H1 (cell line): ENCODE results near the gene TOP2B. TPM values are rescaled to one million over a fixed set of nuclear protein-coding genes. Genes with fewer than 3 reads are reported as not detected.

Experiments
- SUZ12 ChIP-seq: fragments of 200-600 bp; sonication (generic); IDR thresholded peaks from 2 replicates; pipeline ENCODE4 v1.6.1; 2012; ENCODE audit warnings: mild to moderate bottlenecking, inconsistent platforms, low read length, moderate library complexity, mixed read lengths
- polyA plus RNA-seq, 7 experiments: library from polyadenylated mRNA; depleted of rRNA in 3 of 7; stranded (reverse) in 5 of 7; unstranded in 2 of 7; fragments of >200 nt in 5 of 7; fragments of 200-250 nt in 2 of 7; gene quantifications; 1 replicate in 5 of 7; 2 replicates in 1 of 7; 4 replicates in 1 of 7; pipeline versions ENCODE4 v1.2.1 to v1.2.3, GENCODE V29; 2011 to 2013; ENCODE audit warnings: missing spikeins in 2 of 7, mixed read lengths in 2 of 7
- total RNA-seq: library from RNA; stranded (reverse); fragmentation: NEBNext Ultra II Directional; extraction: Animal tissue kit (Norgen Biotek cat#: 25700); gene quantifications from 2 replicates; pipeline ENCODE4 v1.2.1, GENCODE V29; 2021
- TF ChIP-seq, protein P1 (sequence below): fragments of 300-600 bp; sonication (generic); IDR thresholded peaks from 2 replicates; pipeline ENCODE4 v1.7.1; 2012; ENCODE audit warnings: low read length, moderate library complexity, mild to moderate bottlenecking, inconsistent platforms; ENCODE audit not compliant: insufficient replicate concordance

Gene TOP2B
- total and polyA plus RNA-seq, 2 of the 8 experiments (the other 6 are each of a cell fraction or from before 2014, with no cell fraction given) = 34.9 to 206 TPM

GRCh38 chr3:25578059-25578458 lies 86.6 kb downstream of the TOP2B start (continued):
- TF ChIP-seq, protein P1, sequence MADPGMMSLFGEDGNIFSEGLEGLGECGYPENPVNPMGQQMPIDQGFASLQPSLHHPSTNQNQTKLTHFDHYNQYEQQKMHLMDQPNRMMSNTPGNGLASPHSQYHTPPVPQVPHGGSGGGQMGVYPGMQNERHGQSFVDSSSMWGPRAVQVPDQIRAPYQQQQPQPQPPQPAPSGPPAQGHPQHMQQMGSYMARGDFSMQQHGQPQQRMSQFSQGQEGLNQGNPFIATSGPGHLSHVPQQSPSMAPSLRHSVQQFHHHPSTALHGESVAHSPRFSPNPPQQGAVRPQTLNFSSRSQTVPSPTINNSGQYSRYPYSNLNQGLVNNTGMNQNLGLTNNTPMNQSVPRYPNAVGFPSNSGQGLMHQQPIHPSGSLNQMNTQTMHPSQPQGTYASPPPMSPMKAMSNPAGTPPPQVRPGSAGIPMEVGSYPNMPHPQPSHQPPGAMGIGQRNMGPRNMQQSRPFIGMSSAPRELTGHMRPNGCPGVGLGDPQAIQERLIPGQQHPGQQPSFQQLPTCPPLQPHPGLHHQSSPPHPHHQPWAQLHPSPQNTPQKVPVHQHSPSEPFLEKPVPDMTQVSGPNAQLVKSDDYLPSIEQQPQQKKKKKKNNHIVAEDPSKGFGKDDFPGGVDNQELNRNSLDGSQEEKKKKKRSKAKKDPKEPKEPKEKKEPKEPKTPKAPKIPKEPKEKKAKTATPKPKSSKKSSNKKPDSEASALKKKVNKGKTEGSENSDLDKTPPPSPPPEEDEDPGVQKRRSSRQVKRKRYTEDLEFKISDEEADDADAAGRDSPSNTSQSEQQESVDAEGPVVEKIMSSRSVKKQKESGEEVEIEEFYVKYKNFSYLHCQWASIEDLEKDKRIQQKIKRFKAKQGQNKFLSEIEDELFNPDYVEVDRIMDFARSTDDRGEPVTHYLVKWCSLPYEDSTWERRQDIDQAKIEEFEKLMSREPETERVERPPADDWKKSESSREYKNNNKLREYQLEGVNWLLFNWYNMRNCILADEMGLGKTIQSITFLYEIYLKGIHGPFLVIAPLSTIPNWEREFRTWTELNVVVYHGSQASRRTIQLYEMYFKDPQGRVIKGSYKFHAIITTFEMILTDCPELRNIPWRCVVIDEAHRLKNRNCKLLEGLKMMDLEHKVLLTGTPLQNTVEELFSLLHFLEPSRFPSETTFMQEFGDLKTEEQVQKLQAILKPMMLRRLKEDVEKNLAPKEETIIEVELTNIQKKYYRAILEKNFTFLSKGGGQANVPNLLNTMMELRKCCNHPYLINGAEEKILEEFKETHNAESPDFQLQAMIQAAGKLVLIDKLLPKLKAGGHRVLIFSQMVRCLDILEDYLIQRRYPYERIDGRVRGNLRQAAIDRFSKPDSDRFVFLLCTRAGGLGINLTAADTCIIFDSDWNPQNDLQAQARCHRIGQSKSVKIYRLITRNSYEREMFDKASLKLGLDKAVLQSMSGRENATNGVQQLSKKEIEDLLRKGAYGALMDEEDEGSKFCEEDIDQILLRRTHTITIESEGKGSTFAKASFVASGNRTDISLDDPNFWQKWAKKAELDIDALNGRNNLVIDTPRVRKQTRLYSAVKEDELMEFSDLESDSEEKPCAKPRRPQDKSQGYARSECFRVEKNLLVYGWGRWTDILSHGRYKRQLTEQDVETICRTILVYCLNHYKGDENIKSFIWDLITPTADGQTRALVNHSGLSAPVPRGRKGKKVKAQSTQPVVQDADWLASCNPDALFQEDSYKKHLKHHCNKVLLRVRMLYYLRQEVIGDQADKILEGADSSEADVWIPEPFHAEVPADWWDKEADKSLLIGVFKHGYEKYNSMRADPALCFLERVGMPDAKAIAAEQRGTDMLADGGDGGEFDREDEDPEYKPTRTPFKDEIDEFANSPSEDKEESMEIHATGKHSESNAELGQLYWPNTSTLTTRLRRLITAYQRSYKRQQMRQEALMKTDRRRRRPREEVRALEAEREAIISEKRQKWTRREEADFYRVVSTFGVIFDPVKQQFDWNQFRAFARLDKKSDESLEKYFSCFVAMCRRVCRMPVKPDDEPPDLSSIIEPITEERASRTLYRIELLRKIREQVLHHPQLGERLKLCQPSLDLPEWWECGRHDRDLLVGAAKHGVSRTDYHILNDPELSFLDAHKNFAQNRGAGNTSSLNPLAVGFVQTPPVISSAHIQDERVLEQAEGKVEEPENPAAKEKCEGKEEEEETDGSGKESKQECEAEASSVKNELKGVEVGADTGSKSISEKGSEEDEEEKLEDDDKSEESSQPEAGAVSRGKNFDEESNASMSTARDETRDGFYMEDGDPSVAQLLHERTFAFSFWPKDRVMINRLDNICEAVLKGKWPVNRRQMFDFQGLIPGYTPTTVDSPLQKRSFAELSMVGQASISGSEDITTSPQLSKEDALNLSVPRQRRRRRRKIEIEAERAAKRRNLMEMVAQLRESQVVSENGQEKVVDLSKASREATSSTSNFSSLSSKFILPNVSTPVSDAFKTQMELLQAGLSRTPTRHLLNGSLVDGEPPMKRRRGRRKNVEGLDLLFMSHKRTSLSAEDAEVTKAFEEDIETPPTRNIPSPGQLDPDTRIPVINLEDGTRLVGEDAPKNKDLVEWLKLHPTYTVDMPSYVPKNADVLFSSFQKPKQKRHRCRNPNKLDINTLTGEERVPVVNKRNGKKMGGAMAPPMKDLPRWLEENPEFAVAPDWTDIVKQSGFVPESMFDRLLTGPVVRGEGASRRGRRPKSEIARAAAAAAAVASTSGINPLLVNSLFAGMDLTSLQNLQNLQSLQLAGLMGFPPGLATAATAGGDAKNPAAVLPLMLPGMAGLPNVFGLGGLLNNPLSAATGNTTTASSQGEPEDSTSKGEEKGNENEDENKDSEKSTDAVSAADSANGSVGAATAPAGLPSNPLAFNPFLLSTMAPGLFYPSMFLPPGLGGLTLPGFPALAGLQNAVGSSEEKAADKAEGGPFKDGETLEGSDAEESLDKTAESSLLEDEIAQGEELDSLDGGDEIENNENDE = no peak
- no peak for TF ChIP-seq SUZ12
